Common myeloid progenitor, CD34-positive (primary cell): ENCODE data around the gene DRAM2.

Source experiments
- CTCF ChIA-PET: fragments of 350-600 bp; sonication (Branson Sonifier 250); formaldehyde crosslinking; loops from one replicate; lab custom pipeline; 2021; ENCODE audit warnings: antibody characterized with exemption; lab: Charles Lee
- POLR2A ChIA-PET: fragments of 350-600 bp; sonication (Branson Sonifier 250); formaldehyde crosslinking; loops from one replicate; lab custom pipeline; 2021; ENCODE audit warnings: antibody characterized with exemption; lab: Charles Lee
- DNase-seq, 3 donors: peaks; one replicate each; pipeline versions ENCODE4 v3.0.0 to v3.0.0-alpha.2; 2013
- H3K27ac ChIP-seq, 2 experiments: 1 replicate in 1 of 2; 2 replicates in 1 of 2; pipeline ENCODE4 v1.7.0; 2013; ENCODE audit warnings: inconsistent platforms in 2 of 2, low read length in 2 of 2, mild to moderate bottlenecking in 2 of 2, low read depth in 1 of 2, moderate library complexity in 1 of 2; ENCODE audit not compliant: severe bottlenecking in 2 of 2, insufficient read depth in 1 of 2, poor library complexity in 1 of 2
- H3K27me3 ChIP-seq, 5 experiments: replicated peaks in 2 of 5; 1 replicate in 3 of 5; 2 replicates in 2 of 5; pipeline versions ENCODE4 v1.6.1 to v1.7.0; 2013; ENCODE audit warnings: low read length in 4 of 5, mild to moderate bottlenecking in 2 of 5, moderate library complexity in 2 of 5, inconsistent platforms in 1 of 5; ENCODE audit not compliant: insufficient read depth in 5 of 5, control insufficient read depth in 4 of 5
- H3K36me3 ChIP-seq, 4 experiments: 1 replicate in 2 of 4; 2 replicates in 2 of 4; pipeline versions ENCODE4 v1.6.1 to v1.7.0; 2013; ENCODE audit warnings: low read length in 3 of 4, control low read depth in 1 of 4, mild to moderate bottlenecking in 1 of 4; ENCODE audit not compliant: control insufficient read depth in 4 of 4, insufficient read depth in 4 of 4
- H3K4me1 ChIP-seq, 4 experiments: 1 replicate in 3 of 4; 2 replicates in 1 of 4; pipeline versions ENCODE4 v1.6.1 to v1.7.1; 2013; ENCODE audit warnings: low read length in 3 of 4, mild to moderate bottlenecking in 3 of 4, control low read depth in 1 of 4, inconsistent platforms in 1 of 4, moderate library complexity in 1 of 4; ENCODE audit not compliant: control insufficient read depth in 4 of 4, insufficient read depth in 4 of 4; ENCODE audit errors: control extremely low read depth in 1 of 4
- H3K4me3 ChIP-seq, 7 experiments: 1 replicate in 4 of 7; 2 replicates in 3 of 7; pipeline versions ENCODE4 v1.5.1 to v1.7.0; 2013; ENCODE audit warnings: mild to moderate bottlenecking in 7 of 7, low read length in 6 of 7, moderate library complexity in 6 of 7, inconsistent platforms in 2 of 7, low read depth in 2 of 7, control low read depth in 1 of 7; ENCODE audit not compliant: insufficient read depth in 4 of 7, control insufficient read depth in 1 of 7; ENCODE audit errors: extremely low read depth in 1 of 7
- H3K9me3 ChIP-seq, 5 experiments: 1 replicate in 4 of 5; 2 replicates in 1 of 5; pipeline versions ENCODE4 v1.6.1 to v1.7.1; 2013; ENCODE audit warnings: low read length in 4 of 5, mild to moderate bottlenecking in 2 of 5, inconsistent platforms in 1 of 5, low read depth in 1 of 5, moderate library complexity in 1 of 5; ENCODE audit not compliant: control insufficient read depth in 4 of 5, insufficient read depth in 2 of 5; ENCODE audit errors: control extremely low read depth in 1 of 5
- WGBS: methylation state at CpG from one replicate; pipeline ENCODE4 v1.1.5; 2013; ENCODE audit not compliant: insufficient coverage; 5-methylcytosine and 5-hydroxymethylcytosine counted together

DRAM2 gene

GRCh38 chr1:111157431-111157830 is 17.5 kb upstream of the DRAM2 start:
- 100% methylated on average over 1 of the region's 2 CpGs for WGBS
- Histone ChIP-seq H3K4me1 (no peaks in the 10 kb centered on the region), H3K36me3 (peaks cover 10 to 37% (median 27%) of the 10 kb centered on the region in 4 experiments), H3K27ac (no peak overlapping the region), H3K4me3 (no peak overlapping the region), H3K9me3 (no peaks in the 10 kb centered on the region), H3K27me3 (no peaks in the 10 kb centered on the region)
- ChIA-PET CTCF (no interaction called here), POLR2A (no interaction called here)
- DNase-seq = no peak

DNA sequence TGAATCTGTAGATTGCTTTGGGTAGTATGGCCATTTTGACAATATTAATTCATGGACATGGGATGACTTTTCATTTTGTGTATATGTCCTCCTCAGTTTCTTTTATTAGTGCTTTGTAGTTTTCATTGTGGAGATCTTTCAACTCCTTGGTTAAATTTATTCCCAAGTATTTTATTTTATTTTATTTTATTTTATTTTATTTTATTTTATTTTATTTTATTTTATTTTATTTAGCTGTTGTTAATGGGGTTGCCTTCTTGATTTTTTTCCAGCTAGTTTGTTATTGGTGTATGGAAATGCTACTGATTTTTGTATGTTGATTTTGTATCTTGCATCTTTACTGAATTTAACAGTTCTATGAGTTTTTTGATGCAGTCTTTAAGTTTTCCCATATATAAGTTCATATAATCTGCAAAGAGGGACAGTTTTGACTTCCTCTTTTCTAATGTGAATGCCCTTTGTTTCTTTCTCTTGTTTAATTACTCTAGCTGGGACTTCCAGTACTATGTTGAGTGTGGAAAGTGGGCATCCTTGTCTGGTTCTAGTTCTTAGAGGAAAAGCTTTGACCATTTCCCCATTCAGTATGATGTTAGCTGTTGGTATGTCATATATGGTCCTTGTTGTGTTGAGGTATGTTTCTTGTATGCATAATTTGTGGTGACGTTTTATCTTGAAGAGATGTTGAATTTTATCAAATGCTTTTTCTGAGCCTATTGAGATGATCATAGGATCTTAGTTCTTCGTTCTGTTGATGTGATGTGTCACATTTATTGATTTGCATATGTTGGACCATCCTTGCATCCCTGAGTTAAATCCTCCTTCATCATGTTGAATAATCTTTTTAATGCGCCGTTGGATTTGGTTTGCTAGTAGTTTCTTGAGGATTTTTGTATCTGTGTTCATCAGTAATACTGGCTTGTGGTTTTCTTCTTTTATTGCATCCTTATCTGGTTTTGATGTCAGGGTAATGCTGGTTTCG is 14.4 kb upstream of the DRAM2 start:
- POLR2A ChIA-PET = no interaction called here
- Histone ChIP-seq H3K4me3 (no peak overlapping the region), H3K4me1 (peaks cover 0 to 4% (median 0%) of the 10 kb centered on the region in 4 experiments), H3K27ac (no peak overlapping the region), H3K36me3 (peaks cover 8 to 33% (median 27%) of the 10 kb centered on the region in 4 experiments), H3K9me3 (no peaks in the 10 kb centered on the region), H3K27me3 (no peaks in the 10 kb centered on the region)
- peak in 1 of 3 donors; percentile 27 for DNase-seq
- WGBS = 97% methylated on average over 4 of the region's 5 CpGs
- CTCF ChIA-PET = interaction anchor here (0.9 kb wide), 1 partner anchor 12 kb away, joined by 3 read pairs; no protein-coding TSS in a partner anchor

DNA sequence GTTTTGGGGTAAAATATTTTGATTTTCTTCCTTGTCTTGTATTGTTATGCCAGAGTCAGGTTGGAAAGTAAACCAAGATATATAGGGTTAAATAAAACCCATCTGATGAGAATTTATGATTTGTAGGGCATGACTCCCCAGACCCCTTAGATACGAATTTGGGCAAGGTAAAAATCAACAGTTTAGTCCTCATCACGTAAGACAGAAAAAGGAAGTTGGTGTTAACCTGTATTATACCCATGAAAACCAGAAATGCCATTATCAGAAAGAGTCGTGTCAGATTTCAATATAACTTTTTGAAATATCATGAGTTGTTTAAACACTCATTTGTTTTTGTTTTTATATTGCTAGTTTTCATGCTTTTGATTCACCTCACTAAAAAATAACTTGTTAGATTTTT is 11.9 kb upstream of the DRAM2 start:
- peaks cover 0 to 4% (median 0%) of the 10 kb centered on the region in 4 experiments for H3K4me1 ChIP-seq
- DNase-seq = peak in 1 of 3 donors; percentile 37
- no peaks in the 10 kb centered on the region for H3K9me3 ChIP-seq
- H3K4me3 ChIP-seq = no peak overlapping the region
- no peaks in the 10 kb centered on the region for H3K27me3 ChIP-seq
- CTCF ChIA-PET = interaction anchor here (1.5 kb wide), 1 partner anchor 39 kb away, joined by 3 read pairs; no protein-coding TSS in a partner anchor
- POLR2A ChIA-PET = no interaction called here
- WGBS = 20% methylated on average over 1 of the region's 3 CpGs
- peaks cover 19 to 47% (median 33%) of the 10 kb centered on the region in 4 experiments for H3K36me3 ChIP-seq
- no peak overlapping the region for H3K27ac ChIP-seq

GRCh38 chr1:111148376-111148881 is 8.5 kb upstream of the DRAM2 start:
- POLR2A ChIA-PET = no interaction called here
- peaks cover 0 to 4% (median 0%) of the 10 kb centered on the region in 4 experiments for H3K4me1 ChIP-seq
- H3K9me3 ChIP-seq = no peaks in the 10 kb centered on the region
- H3K27ac ChIP-seq = no peak overlapping the region
- DNase-seq = no peak
- no peaks in the 10 kb centered on the region for H3K27me3 ChIP-seq
- no peak overlapping the region for H3K4me3 ChIP-seq
- CTCF ChIA-PET = no interaction called here
- no CpG with 5 or more reads among the region's 2 CpGs for WGBS
- peaks cover 12 to 45% (median 27%) of the 10 kb centered on the region in 4 experiments for H3K36me3 ChIP-seq

DNA sequence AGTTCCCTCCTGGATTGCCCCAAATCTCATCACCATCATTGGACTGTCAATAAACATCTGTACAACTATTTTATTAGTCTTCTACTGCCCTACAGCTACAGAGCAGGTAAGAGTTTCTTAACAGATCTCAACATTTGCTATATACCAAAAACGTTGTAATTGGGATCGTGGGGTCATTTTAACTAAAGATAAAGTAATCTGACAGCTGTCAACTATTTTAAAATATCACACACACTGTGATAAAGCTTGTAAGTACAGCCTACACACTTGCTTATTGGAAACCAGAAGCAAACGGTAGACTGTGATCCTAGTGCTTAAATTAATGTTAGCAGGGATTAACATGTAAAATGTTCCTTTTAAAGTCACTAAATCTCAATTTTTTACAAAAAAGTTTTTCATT is 8.1 kb upstream of the DRAM2 start:
- WGBS = no CpG with 5 or more reads among the region's 3 CpGs
- Histone ChIP-seq H3K9me3 (no peaks in the 10 kb centered on the region), H3K27me3 (no peaks in the 10 kb centered on the region), H3K27ac (no peak overlapping the region), H3K4me3 (no peak overlapping the region), H3K36me3 (peaks cover 10 to 40% (median 25%) of the 10 kb centered on the region in 4 experiments), H3K4me1 (peaks cover 0 to 4% (median 0%) of the 10 kb centered on the region in 4 experiments)
- ChIA-PET POLR2A (no interaction called here), CTCF (no interaction called here)
- DNase-seq = no peak

GRCh38 chr1:111145963-111146768 is 6.3 kb upstream of the DRAM2 start:
- POLR2A ChIA-PET = no interaction called here
- Histone ChIP-seq H3K4me3 (no peak overlapping the region), H3K27me3 (no peaks in the 10 kb centered on the region), H3K27ac (no peak overlapping the region), H3K9me3 (no peaks in the 10 kb centered on the region), H3K4me1 (peaks cover 6 to 13% (median 8%) of the 10 kb centered on the region in 4 experiments), H3K36me3 (peaks cover 8 to 33% (median 21%) of the 10 kb centered on the region in 4 experiments)
- CTCF ChIA-PET = no interaction called here
- no peak for DNase-seq
